ENCODE results near the gene CIAO1.
"Not testable (repeated sequence)": the region's sequence is repeated elsewhere in the genome, so short reads cannot be mapped to it uniquely, and the experiment has no call there.

CIAO1 gene

GRCh38 chr2:96248624-96249023, 17.4 kb upstream of the CIAO1 start:
- DNase-seq (ENCODE audit: extremely low spot score, insufficient read length, low read depth) (no peak), FAIRE-seq (no peak)

- FAIRE-seq (no peak), DNase-seq (ENCODE audit: extremely low spot score, insufficient read length, low read depth) (no peak)
Observed at GRCh38 chr2:96249654-96250053, 16.4 kb upstream of the CIAO1 start.

- FAIRE-seq (no peak), DNase-seq (ENCODE audit: extremely low spot score, insufficient read length, low read depth) (no peak)
Observed at GRCh38 chr2:96250188-96250587, 15.8 kb upstream of the CIAO1 start.

GRCh38 chr2:96251721-96252292, 14.2 kb upstream of the CIAO1 start:
- no peak for DNase-seq (ENCODE audit: extremely low spot score, insufficient read length, low read depth)
- no peak for FAIRE-seq

- no peak for DNase-seq (ENCODE audit: extremely low spot score, insufficient read length, low read depth)
- FAIRE-seq, result no peak
Observed at GRCh38 chr2:96252526-96252925, 13.5 kb upstream of the CIAO1 start.

GRCh38 chr2:96253006-96253405, 13.0 kb upstream of the CIAO1 start:
- FAIRE-seq (no peak), DNase-seq (ENCODE audit: extremely low spot score, insufficient read length, low read depth) (no peak)

- FAIRE-seq (no peak), DNase-seq (ENCODE audit: extremely low spot score, insufficient read length, low read depth) (no peak)
Observed at GRCh38 chr2:96254571-96254970, 11.5 kb upstream of the CIAO1 start.

GRCh38 chr2:96256611-96257113, 9.4 kb upstream of the CIAO1 start:
- DNase-seq (ENCODE audit: extremely low spot score, insufficient read length, low read depth) (no peak), FAIRE-seq (no peak)

GRCh38 chr2:96257744-96258143, 8.3 kb upstream of the CIAO1 start:
- not testable (repeated sequence) for DNase-seq (ENCODE audit: extremely low spot score, insufficient read length, low read depth); FAIRE-seq

- DNase-seq (ENCODE audit: extremely low spot score, insufficient read length, low read depth) (no peak), FAIRE-seq (no peak)
Observed at GRCh38 chr2:96258166-96259022, 7.6 kb upstream of the CIAO1 start.

- no peak for DNase-seq (ENCODE audit: extremely low spot score, insufficient read length, low read depth)
- no peak for FAIRE-seq
Observed at GRCh38 chr2:96259497-96259921, 6.5 kb upstream of the CIAO1 start.

- DNase-seq (ENCODE audit: extremely low spot score, insufficient read length, low read depth) (no peak), FAIRE-seq (no peak)
Observed at GRCh38 chr2:96260387-96261260, 5.4 kb upstream of the CIAO1 start.

GRCh38 chr2:96261328-96262003, 4.6 kb upstream of the CIAO1 start:
- DNase-seq (ENCODE audit: extremely low spot score, insufficient read length, low read depth) (no peak), FAIRE-seq (no peak)

GRCh38 chr2:96262306-96262705, 3.7 kb upstream of the CIAO1 start:
- FAIRE-seq (no peak), DNase-seq (ENCODE audit: extremely low spot score, insufficient read length, low read depth) (no peak)

- FAIRE-seq (no peak), DNase-seq (ENCODE audit: extremely low spot score, insufficient read length, low read depth) (no peak)
Observed at GRCh38 chr2:96264086-96264485, 1.9 kb upstream of the CIAO1 start.

- FAIRE-seq (no peak), DNase-seq (ENCODE audit: extremely low spot score, insufficient read length, low read depth) (no peak)
Observed at GRCh38 chr2:96264656-96265348, 1.2 kb upstream of the CIAO1 start.

- no peak for FAIRE-seq
- DNase-seq (ENCODE audit: extremely low spot score, insufficient read length, low read depth), result no peak
Observed at GRCh38 chr2:96265349-96265839, 631 bp upstream of the CIAO1 start.

GRCh38 chr2:96267159-96267971, 1.3 kb downstream of the CIAO1 start:
- FAIRE-seq (no peak), DNase-seq (ENCODE audit: extremely low spot score, insufficient read length, low read depth) (no peak)
